Measurements from ENCODE around the gene YES1. TPM values are rescaled to one million over a fixed set of nuclear protein-coding genes. Genes with fewer than 3 reads are reported as not detected.
"Not testable (repeated sequence)": the region's sequence is repeated elsewhere in the genome, so short reads cannot be mapped to it uniquely, and the experiment has no call there.

YES1 gene
- total RNA-seq, 4 donors from 2014 or later = 75.2 to 149 (median 108) TPM

- no peak for ATAC-seq (ENCODE audit: low FRiP score)
- TF ChIP-seq CTCF (IDR thresholded peaks at IDR 0.05) = no peak
Measured at GRCh38 chr18:789397-789796, 22.6 kb downstream of the YES1 start.

GRCh38 chr18:785242-785641 is 26.8 kb downstream of the YES1 start:
- TF ChIP-seq CTCF (IDR thresholded peaks at IDR 0.05) = no peak
- ATAC-seq (ENCODE audit: low FRiP score) (no peak), DNase-seq (ENCODE audit: low spot score) (no peak)

More at GRCh38 chr18:789397-789796, 22.6 kb downstream of the YES1 start:
- no peak for DNase-seq (ENCODE audit: low spot score)

GRCh38 chr18:784470-785172 is 27.4 kb downstream of the YES1 start:
- ATAC-seq (ENCODE audit: low FRiP score) (no peak), DNase-seq (ENCODE audit: low spot score) (no peak)
- no peak for TF ChIP-seq CTCF (IDR thresholded peaks at IDR 0.05)

- no peak for ATAC-seq (ENCODE audit: low FRiP score)
- no peak for DNase-seq (ENCODE audit: low spot score)
- TF ChIP-seq CTCF (IDR thresholded peaks at IDR 0.05) = no peak
Measured at GRCh38 chr18:778194-778927, 33.7 kb downstream of the YES1 start.

GRCh38 chr18:777021-777420 is 35.0 kb downstream of the YES1 start:
- ATAC-seq (ENCODE audit: low FRiP score) (no peak), DNase-seq (ENCODE audit: low spot score) (no peak)
- TF ChIP-seq CTCF (IDR thresholded peaks at IDR 0.05) = no peak

- not testable (repeated sequence) for DNase-seq (ENCODE audit: low spot score); ATAC-seq (ENCODE audit: low FRiP score)
Measured at GRCh38 chr18:776044-776443, 36.0 kb downstream of the YES1 start.

GRCh38 chr18:774811-775210 is 37.2 kb downstream of the YES1 start:
- TF ChIP-seq CTCF (IDR thresholded peaks at IDR 0.05) = no peak
- DNase-seq (ENCODE audit: low spot score) (no peak), ATAC-seq (ENCODE audit: low FRiP score) (no peak)

All from omental fat pad (tissue), 4 donors.